Hematopoietic multipotent progenitor cell treated with erythropoietin and hydrocortisone succinate and interleukin-3 and kit ligand, for 4 days (in vitro differentiated cells): Measurements from ENCODE around the gene FBL.
A peak's percentile ranks its signal among the peaks of the same experiment; 100 is the strongest.
"Not testable (repeated sequence)": the region's sequence is repeated elsewhere in the genome, so short reads cannot be mapped to it uniquely, and the experiment has no call there.

Experiments
- DNase-seq: peaks from one replicate; pipeline ENCODE4 v3.0.0-alpha.2; 2015

FBL gene

DNA sequence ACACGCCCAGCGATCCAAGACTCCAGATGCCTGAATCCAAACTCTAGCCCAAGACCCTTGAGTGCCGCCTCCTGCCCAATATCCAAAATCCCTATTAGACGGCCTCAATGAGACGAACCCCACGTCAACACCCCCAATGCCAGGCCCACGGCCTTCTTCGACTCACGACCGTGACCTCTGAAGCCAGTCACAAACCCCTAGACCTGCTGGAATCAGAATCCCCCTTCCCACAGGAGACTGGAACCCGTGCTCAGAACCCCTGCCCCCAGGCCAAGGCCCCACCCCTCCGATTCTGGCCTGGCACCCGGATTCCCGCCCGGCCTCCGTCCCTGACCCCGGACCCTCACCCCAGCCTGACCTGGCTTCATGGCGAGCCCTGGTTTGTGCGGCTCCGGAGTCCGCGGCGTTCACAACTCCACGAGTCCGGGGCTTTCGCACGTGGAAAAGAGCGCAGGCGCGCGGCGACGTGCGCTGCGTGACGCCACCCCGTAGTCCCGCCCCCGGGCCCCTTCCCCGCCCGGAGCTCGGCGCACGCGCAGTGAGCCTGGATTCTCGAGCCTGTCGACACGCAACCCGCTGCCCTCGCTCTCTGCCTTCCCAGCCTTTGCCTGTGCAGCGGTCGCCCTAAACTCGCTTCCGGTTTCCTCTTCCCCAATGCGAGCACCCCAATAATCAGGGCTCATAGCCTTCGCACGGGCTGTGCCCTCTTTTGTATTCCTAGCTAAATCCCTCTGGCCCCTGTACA lies at the start of gene FBL:
Gene FBL (minus strand): TSS at position 447 of the 745 bp plus-strand sequence. CDS start 79 bp downstream, at position 368.
- peak; percentile 97 for DNase-seq

GRCh38 chr19:39895096-39895495 lies 48.9 kb upstream of the FBL start:
- DNase-seq = not testable (repeated sequence)

DNA sequence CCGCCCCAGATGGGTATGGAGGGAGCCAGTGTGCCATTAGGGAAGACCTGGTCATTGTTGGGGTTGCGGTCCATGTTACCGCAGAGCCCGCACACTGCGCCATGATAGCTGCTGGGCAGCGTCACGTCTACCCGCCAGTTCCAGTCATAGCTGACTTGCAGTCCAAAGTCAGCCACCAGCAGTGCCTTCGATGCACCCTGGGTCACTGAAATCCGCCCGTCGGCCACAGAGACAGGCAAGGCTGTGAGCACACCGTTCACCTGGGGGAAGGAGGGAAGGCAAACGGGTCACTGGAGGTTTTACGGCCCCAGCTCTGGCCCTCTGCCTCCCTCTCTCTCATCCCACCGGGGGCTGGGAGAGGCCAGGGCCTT lies 48.0 kb upstream of the FBL start:
- DNase-seq = not testable (repeated sequence)

DNA sequence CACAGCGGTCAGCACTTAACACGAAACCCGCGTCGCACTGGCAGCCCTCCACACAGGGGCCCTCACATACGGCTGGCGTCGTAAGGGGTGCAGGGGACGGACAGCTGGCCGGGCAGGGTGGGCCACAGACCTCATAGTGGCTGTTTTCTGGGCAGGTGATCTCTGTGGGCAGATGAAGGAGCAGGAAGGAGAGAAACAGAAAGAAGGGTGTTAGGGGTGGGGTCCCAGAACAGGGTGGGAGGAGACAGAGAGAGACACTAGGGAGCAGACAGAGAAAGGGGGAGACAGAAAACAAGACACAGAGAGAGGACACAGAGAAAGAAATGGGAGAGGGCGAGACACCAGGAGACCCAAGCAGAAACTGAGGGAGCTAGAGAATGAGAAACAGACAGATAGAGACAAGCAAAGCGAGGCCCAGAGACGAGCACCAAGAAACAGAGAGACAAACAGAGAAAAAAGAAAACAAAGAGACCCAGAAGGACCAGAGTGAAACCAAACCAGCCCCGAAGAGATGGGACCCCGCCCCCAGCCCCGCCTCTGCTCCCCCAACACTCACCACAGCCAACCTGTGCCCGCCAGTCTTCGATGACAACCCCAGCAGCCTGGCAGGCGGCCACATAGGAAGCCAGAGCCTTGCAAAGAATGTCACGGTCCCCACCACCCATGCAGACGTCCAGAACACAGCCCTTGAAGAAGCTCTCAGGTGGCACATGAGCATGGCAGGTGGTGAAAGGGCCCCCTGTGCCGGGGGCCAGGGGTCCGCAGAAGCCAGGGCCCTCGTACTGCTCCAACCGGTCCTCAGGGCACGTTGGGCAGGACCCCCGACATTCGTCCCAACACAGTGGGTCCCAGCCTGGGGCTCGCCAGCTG lies 47.4 kb upstream of the FBL start:
- peak; percentile 41 for DNase-seq

- not testable (repeated sequence) for DNase-seq
Measured at GRCh38 chr19:39892506-39892902, 46.3 kb upstream of the FBL start.

- DNase-seq = peak; percentile 29
Measured at GRCh38 chr19:39891660-39892505, 45.7 kb upstream of the FBL start.

- DNase-seq = no peak
Measured at GRCh38 chr19:39890755-39891551, 44.8 kb upstream of the FBL start.

DNA sequence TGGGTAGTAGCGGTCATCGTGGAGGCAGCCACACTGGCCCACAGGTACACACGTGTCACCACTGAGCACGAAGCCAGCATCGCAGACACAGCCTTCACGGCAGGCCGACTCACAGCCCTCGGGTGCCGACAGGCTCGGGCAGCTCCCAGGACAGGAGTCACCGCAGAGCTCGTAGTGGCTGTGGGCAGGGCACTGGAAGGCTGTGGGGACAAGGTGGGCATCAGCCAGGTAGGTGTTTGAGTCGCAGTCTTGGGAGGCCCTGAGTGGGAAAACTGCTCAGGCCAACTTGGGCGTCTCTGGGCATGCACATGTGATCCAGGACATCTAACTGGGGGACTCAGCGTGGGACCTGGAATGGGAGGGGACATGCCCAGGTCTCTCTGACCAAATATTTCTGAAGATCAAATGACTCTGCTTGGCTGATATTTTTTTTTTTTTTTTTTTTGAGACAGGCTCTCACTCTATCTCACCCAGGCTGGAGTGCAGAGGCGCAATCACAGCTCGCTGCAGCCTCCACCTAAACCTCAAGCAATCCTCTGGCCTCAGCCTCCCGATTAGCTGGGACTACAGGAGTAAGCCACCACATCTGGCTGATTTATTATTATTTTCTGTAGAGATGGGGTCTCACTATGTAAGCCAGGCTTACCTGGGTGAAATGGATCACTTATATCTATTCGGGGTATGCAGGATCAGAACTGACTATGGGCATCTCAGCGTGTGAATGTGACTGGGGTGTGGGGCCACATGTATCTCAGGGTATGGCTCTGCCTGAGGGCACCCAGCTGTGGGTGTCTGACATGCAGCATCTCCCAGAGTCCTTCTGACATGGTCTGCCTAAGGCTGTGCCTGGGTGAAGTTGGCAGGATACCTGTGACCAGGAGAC lies 43.9 kb upstream of the FBL start:
- not testable (repeated sequence) for DNase-seq

DNA sequence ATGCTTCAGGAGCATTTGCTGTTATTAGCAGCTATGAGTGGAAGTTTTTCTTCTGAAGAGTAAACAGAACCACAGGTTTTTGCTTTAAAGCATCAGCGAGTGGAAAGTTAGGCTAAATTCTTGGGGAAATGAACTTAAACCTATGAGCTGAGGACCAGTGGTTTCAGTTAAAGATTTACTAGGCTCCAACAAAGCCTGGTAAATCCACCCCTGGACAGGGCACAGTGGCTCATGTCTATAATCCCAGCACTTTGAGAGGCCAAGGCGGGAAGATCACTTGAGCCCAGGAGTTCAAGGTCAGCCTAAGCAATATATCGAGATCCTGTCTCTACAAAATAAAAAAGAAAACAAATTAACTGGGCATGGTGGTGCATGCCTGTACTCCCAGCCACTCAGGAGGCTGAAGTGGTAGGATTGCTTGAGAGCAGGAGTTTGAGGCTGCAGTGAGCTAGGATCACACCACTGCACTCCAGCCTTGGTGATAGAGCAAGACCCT lies 41.3 kb upstream of the FBL start:
- DNase-seq = not testable (repeated sequence)

DNA sequence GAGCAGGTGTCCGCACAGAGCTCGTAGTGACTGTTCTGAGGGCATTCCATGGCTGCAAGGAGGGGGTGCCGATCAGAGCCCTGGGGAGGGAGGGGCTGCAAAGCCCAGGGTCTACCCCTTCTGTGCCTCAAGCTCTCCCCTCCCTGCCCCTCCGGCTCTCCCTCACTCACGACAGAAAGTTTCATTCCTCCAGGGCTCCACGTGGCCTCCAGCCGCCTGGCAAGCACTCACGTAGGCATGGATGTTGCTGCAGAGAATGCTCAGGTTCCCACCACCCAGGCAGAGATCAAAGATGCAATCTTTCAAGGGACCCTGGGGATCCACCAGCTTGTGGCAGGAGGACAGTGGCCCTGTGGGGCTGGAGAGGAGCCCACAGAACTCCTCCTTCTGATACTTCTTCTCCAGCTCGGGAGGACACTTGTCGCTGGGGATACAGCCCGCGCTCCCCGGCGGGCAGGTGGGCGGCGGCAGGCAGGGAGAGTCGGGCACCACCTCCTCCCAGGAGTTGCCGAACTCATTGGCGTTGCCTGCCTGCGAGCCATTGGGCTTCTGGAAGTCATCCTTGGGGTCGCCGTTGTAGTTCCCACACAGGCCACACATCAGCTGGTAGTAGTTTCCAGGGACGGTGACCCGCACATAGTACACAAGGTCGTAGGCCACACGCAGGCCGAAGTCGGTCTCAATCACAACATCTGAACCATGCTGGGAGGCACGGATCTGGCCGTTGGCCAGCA lies 39.8 kb upstream of the FBL start:
- not testable (repeated sequence) for DNase-seq

DNA sequence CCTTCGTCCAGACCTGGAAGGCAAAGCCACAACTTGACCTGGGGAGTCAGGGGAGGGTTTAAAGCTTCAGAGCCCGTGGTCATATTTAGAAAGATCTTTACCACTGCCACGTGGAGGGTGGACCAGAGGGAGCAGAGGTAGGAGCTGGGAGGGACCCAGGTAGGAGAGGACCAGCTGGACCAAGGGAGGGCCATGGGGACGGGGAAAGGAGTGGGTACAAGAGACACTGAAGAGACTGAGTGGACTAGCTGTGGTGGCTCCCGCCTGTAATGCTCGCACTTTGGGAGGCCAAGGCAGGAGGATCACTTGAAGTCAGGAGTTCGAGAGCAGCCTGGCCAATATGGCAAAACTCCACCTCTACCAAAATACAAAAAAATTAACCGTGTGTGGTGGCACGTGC lies 38.5 kb upstream of the FBL start:
- not testable (repeated sequence) for DNase-seq

- not testable (repeated sequence) for DNase-seq
Measured at GRCh38 chr19:39882645-39883044, 36.5 kb upstream of the FBL start.

- DNase-seq = peak; percentile 69
Measured at GRCh38 chr19:39881495-39882110, 35.4 kb upstream of the FBL start.

- not testable (repeated sequence) for DNase-seq
Measured at GRCh38 chr19:39880241-39880640, 34.1 kb upstream of the FBL start.

DNA sequence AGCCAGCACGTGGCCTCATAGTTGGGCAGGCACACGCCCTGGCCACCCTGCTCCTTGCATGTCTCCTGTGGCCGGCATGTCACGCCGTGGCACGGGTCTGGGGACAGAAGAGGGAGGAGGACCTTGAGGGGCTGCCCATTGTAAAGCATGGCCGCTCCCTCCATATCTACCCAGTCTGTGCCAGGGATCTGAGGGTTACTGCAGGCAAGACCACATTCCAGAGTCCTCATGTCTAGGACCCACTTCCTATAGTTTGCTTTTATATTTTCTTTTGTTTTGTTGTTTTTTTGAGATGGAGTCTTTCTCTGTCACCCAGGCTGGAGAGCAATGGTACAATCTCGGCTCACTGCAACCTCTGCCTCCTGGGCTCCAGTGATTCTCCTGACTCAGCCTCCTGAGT lies 33.6 kb upstream of the FBL start:
- not testable (repeated sequence) for DNase-seq

- DNase-seq = not testable (repeated sequence)
Measured at GRCh38 chr19:39878866-39879265, 32.7 kb upstream of the FBL start.

GRCh38 chr19:39878398-39878797 lies 32.2 kb upstream of the FBL start:
- DNase-seq = no peak

DNA sequence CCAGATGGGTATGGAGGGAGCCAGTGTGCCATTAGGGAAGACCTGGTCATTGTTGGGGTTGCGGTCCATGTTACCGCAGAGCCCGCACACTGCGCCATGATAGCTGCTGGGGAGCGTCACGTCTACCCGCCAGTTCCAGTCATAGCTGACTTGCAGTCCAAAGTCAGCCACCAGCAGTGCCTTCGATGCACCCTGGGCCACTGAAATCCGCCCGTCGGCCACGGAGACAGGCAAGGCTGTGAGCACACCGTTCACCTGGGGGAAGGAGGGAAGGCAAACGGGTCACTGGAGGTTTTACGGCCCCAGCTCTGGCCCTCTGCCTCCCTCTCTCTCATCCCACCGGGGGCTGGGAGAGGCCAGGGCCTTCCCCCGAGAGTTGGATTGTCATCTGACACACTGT lies 31.8 kb upstream of the FBL start:
- not testable (repeated sequence) for DNase-seq

GRCh38 chr19:39877488-39877887 lies 31.3 kb upstream of the FBL start:
- DNase-seq = not testable (repeated sequence)

DNA sequence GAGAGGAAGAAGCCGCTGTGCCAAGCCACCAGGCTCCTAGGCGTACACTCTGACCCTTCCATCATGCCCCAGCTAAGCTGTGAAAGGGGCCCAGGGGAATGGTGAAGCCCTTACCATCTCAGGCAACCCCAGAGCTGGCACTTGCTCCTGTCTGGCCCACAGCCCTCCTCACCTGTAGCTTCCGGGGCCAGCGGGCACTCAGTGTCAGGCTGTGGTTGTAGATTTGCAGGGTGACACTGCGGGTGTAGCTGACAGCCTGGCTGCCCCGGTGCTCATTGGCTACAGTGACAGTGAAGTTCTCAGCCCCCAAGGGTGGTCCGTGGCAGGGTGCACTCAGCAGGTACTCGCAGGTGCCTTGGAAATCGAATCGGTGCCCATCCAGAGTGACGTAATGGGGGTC lies 30.3 kb upstream of the FBL start:
- DNase-seq = not testable (repeated sequence)
